ENCODE results near the gene ABCD3.

The ABCD3 gene

DNA sequence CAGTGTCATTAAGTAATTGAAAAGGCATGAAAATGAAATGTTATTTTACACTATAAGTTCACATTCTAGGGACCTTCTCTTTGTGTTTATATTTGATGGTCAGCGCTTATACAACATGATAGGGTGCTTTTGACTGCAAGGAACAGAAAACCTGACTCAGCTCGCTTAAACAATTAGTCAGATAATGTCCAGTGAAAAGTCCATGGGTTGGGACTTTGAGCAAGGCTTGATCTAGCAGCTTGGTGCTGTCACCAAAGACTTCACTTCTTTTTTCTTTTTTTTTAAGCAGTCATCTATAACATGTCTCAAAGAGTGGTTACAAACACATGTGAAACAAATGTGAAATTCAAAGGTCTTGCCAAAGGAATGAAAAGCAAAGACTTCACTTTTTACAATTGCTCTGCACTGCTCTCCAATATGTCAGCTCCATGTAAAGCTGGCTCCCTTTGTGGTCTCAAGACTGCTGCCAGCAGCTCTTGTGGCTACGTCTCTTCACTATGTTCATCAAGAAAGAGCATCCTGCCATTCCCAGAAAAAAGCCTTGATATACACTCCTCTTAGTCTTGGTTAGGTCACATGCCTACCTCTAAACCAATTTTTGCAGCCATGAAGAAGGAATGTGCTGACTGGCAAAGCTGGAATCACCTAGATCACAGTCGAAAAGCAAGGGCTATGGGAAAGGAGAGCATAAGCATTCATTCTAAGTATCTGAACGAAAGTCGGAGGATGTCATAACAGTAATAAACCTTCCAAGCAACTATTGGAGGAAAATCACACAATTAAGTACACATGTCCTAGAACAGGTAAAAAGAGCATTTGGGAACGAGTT, 108.2 kb downstream of the ABCD3 start:
- ChIA-PET CTCF (interaction anchor here (0.6 to 1.0 kb wide), 2 partner anchors 62 to 66 kb away, joined by 3 to 5 read pairs; no protein-coding TSS in a partner anchor), POLR2A (no interaction called here)
- no peak for DNase-seq (ENCODE audit: extremely low spot score)
- no peak for TF ChIP-seq HDGF (IDR thresholded peaks at IDR 0.05; ENCODE audit: borderline replicate concordance)
- no peak for TF ChIP-seq L3MBTL2 (conservative IDR thresholded peaks at IDR 0.05)
- no peak for TF ChIP-seq ZNF384 (IDR thresholded peaks at IDR 0.05)
- TF ChIP-seq SUZ12 (IDR thresholded peaks at IDR 0.05), result no peak
- no peak for TF ChIP-seq FOXA1 (IDR thresholded peaks at IDR 0.05)
- no peak for TF ChIP-seq TARDBP (IDR thresholded peaks at IDR 0.05)
- TF ChIP-seq FOXM1 (IDR thresholded peaks at IDR 0.05; ENCODE audit: borderline replicate concordance), result no peak
- no peak for TF ChIP-seq ARNT (IDR thresholded peaks at IDR 0.05)
- TF ChIP-seq CTBP1 (IDR thresholded peaks at IDR 0.05; ENCODE audit: borderline replicate concordance), result no peak
- no peak for TF ChIP-seq SP1 (IDR thresholded peaks at IDR 0.05)
- no peak for TF ChIP-seq FOXK2 (IDR thresholded peaks at IDR 0.05)
- TF ChIP-seq BHLHE40 (IDR thresholded peaks at IDR 0.05; ENCODE audit: borderline replicate concordance), result no peak
- TF ChIP-seq LEF1 (IDR thresholded peaks at IDR 0.05; ENCODE audit: borderline replicate concordance), result no peak
- no peak for TF ChIP-seq NFRKB (IDR thresholded peaks at IDR 0.05)
- TF ChIP-seq, protein P1, sequence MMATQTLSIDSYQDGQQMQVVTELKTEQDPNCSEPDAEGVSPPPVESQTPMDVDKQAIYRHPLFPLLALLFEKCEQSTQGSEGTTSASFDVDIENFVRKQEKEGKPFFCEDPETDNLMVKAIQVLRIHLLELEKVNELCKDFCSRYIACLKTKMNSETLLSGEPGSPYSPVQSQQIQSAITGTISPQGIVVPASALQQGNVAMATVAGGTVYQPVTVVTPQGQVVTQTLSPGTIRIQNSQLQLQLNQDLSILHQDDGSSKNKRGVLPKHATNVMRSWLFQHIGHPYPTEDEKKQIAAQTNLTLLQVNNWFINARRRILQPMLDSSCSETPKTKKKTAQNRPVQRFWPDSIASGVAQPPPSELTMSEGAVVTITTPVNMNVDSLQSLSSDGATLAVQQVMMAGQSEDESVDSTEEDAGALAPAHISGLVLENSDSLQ (IDR thresholded peaks at IDR 0.05), result no peak
- TF ChIP-seq ELF4 (IDR thresholded peaks at IDR 0.05), result no peak

DNA sequence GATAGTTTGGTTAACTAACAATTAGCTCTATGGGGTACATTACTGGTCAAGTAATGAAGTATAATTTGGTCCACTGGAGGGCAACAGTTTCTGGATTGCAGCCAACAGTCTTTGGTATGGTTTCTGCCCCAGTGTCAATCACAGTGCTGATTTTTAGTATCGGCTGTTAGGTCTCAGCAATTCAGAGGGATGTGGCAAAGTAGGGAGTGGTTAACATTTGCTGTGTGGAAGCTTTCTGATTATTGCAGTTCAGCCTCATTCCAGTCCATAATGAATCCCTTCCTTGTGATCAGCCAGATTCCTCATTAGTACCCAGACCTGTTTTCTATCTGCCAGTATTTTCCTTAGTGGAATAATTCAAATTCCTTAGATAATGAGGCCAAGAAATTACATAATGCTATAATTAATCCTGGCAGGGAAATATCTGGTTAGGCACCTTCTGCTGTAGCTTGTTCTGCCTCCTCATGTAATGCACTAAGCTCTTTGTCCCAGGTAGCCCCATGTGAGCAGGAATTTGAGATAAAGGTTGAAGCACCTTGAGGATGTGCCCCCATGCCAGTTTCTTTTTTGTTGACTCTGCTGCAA, 109.3 kb downstream of the ABCD3 start:
- no peak for DNase-seq (ENCODE audit: extremely low spot score)

DNA sequence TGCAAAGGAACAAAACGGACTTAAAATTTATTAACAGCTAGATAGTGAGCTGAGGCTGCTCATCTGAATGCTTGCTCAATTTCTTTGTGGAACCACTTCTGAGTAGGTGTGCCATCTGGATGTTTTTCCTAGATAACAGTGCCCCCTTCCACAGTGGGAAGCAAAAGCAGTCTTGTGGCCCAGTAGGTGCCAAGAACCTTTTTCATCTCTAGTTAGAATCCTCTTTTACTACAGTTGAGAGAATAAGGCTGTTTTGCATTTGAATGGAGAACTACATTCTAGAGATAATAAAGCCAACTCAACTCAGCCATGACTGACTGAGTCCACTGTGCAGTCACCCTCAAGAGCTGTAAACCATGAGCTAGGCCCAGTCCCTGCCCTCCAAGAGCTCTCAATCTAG, 110.1 kb downstream of the ABCD3 start:
- POLR2A ChIA-PET, result no interaction called here
- CTCF ChIA-PET, result no interaction called here
- TF ChIP-seq L3MBTL2 (conservative IDR thresholded peaks at IDR 0.05), result no peak
- TF ChIP-seq ELF4 (IDR thresholded peaks at IDR 0.05), result no peak
- TF ChIP-seq SP1 (IDR thresholded peaks at IDR 0.05), result no peak
- TF ChIP-seq NFRKB (IDR thresholded peaks at IDR 0.05), result no peak
- TF ChIP-seq CTBP1 (IDR thresholded peaks at IDR 0.05; ENCODE audit: borderline replicate concordance), result no peak
- no peak for TF ChIP-seq HDGF (IDR thresholded peaks at IDR 0.05; ENCODE audit: borderline replicate concordance)
- no peak for TF ChIP-seq BHLHE40 (IDR thresholded peaks at IDR 0.05; ENCODE audit: borderline replicate concordance)
- no peak for TF ChIP-seq ARNT (IDR thresholded peaks at IDR 0.05)
- TF ChIP-seq, protein P1 (IDR thresholded peaks at IDR 0.05), result no peak
- no peak for TF ChIP-seq TARDBP (IDR thresholded peaks at IDR 0.05)
- no peak for TF ChIP-seq FOXM1 (IDR thresholded peaks at IDR 0.05; ENCODE audit: borderline replicate concordance)
- TF ChIP-seq SUZ12 (IDR thresholded peaks at IDR 0.05), result no peak
- no peak for TF ChIP-seq FOXK2 (IDR thresholded peaks at IDR 0.05)
- TF ChIP-seq FOXA1 (IDR thresholded peaks at IDR 0.05), result no peak
- TF ChIP-seq LEF1 (IDR thresholded peaks at IDR 0.05; ENCODE audit: borderline replicate concordance), result no peak
- TF ChIP-seq ZNF384 (IDR thresholded peaks at IDR 0.05), result no peak
- DNase-seq (ENCODE audit: extremely low spot score), result no peak

More for the DNA sequence above, 109.3 kb downstream of the ABCD3 start:
- TF ChIP-seq CTBP1 (IDR thresholded peaks at IDR 0.05; ENCODE audit: borderline replicate concordance) (no peak), SUZ12 (IDR thresholded peaks at IDR 0.05) (no peak)
- TF ChIP-seq, protein P1 (IDR thresholded peaks at IDR 0.05), result peak; percentile 90
- ChIA-PET CTCF (no interaction called here), POLR2A (no interaction called here)

DNA sequence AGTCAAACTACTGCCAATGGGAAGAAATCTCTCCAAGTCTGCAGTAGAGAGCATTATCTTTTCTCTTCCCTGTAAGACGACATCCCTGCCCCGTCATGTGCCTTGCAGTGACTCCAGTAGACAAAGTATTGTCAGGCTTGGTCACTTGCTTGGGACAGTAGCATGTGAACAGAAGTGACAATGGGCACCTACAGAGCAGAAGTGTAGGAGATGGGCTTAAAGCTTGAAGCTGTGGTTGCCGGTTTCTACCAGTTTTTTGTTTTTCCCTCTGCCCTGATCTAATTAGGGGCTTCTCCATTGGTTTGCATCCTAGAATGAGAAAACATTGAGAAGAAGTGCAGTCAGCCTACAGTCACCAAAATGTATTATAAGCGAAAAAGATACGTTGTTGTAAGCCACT, 110.6 kb downstream of the ABCD3 start:
- no peak for TF ChIP-seq FOXK2 (IDR thresholded peaks at IDR 0.05)
- TF ChIP-seq FOXM1 (IDR thresholded peaks at IDR 0.05; ENCODE audit: borderline replicate concordance), result no peak
- TF ChIP-seq HDGF (IDR thresholded peaks at IDR 0.05; ENCODE audit: borderline replicate concordance), result no peak
- no peak for TF ChIP-seq TARDBP (IDR thresholded peaks at IDR 0.05)
- TF ChIP-seq L3MBTL2 (conservative IDR thresholded peaks at IDR 0.05), result no peak
- no peak for TF ChIP-seq LEF1 (IDR thresholded peaks at IDR 0.05; ENCODE audit: borderline replicate concordance)
- TF ChIP-seq CTBP1 (IDR thresholded peaks at IDR 0.05; ENCODE audit: borderline replicate concordance), result no peak
- TF ChIP-seq SUZ12 (IDR thresholded peaks at IDR 0.05), result no peak
- no peak for TF ChIP-seq BHLHE40 (IDR thresholded peaks at IDR 0.05; ENCODE audit: borderline replicate concordance)
- POLR2A ChIA-PET, result no interaction called here
- no peak for DNase-seq (ENCODE audit: extremely low spot score)
- CTCF ChIA-PET, result interaction anchor here (0.5 kb wide), 1 partner anchor 47 kb away, joined by 3 read pairs; no protein-coding TSS in a partner anchor

DNA sequence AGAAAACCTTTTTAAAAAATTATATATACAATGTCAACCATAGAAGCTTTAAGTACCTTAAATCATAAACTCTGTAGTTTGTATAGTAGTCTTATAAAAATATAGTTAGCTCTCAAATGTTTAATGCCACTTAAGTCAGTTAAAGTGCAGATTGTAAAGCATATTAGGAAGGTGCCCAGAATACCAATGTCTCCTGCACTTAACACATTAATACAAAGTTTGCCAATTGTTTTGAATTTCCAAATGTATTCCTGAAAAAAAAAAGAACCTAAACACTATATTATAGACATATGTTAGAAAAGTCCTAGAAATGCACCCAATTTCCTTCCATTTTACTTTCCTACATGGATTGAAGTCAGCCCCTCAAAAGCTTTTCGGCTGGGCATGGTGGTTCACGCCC, 111.2 kb downstream of the ABCD3 start:
- POLR2A ChIA-PET, result no interaction called here
- TF ChIP-seq SUZ12 (IDR thresholded peaks at IDR 0.05), result no peak
- no peak for TF ChIP-seq TARDBP (IDR thresholded peaks at IDR 0.05)
- no peak for TF ChIP-seq NFRKB (IDR thresholded peaks at IDR 0.05)
- CTCF ChIA-PET, result interaction anchor here (0.5 kb wide), 1 partner anchor 46 kb away, joined by 3 read pairs; no protein-coding TSS in a partner anchor
- no peak for DNase-seq (ENCODE audit: extremely low spot score)

DNA sequence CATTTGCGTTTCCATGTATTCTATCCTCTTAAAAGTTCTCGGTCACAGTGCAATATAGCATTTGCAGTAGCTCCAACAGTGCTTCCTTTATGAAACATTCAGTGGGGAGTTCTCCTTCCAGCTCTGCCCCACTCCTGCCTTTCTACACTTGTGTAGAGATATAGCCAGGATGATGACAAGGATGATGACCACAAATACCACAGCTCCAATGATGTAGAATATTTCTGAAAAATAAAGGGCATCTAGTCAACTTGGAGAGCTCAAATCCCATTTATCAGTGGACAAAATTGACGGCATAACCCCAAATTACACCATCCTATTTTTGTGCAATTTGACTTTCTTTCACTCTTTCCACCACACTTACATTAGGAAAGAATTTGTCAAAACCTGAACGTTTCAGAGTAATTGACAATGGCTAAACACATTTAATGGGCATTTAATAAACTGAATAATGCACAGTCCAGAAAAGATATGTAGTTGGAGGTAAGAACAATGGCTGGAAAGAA, 112.2 kb downstream of the ABCD3 start:
- TF ChIP-seq SUZ12 (IDR thresholded peaks at IDR 0.05) (no peak), FOXA1 (IDR thresholded peaks at IDR 0.05) (no peak), NFRKB (IDR thresholded peaks at IDR 0.05) (no peak), CTBP1 (IDR thresholded peaks at IDR 0.05; ENCODE audit: borderline replicate concordance) (no peak), SP1 (IDR thresholded peaks at IDR 0.05) (no peak), TARDBP (IDR thresholded peaks at IDR 0.05) (no peak), BHLHE40 (IDR thresholded peaks at IDR 0.05; ENCODE audit: borderline replicate concordance) (no peak), FOXM1 (IDR thresholded peaks at IDR 0.05; ENCODE audit: borderline replicate concordance) (no peak), LEF1 (IDR thresholded peaks at IDR 0.05; ENCODE audit: borderline replicate concordance) (no peak), HDGF (IDR thresholded peaks at IDR 0.05; ENCODE audit: borderline replicate concordance) (no peak), FOXK2 (IDR thresholded peaks at IDR 0.05) (no peak), ELF4 (IDR thresholded peaks at IDR 0.05) (no peak), ZNF384 (IDR thresholded peaks at IDR 0.05) (no peak), L3MBTL2 (conservative IDR thresholded peaks at IDR 0.05) (no peak)
- TF ChIP-seq, protein P1 (IDR thresholded peaks at IDR 0.05), result no peak
- DNase-seq (ENCODE audit: extremely low spot score), result no peak
- ChIA-PET POLR2A (no interaction called here), CTCF (no interaction called here)

Data from HEK293T (cell line).